ENCODE measurements around the gene S100A9. TPM values are rescaled to one million over a fixed set of nuclear protein-coding genes. Genes with fewer than 3 reads are reported as not detected.

The S100A9 gene
- total RNA-seq, 1 experiment from 2014 or later = 0.33 TPM

- TF ChIP-seq IRF2 (CRISPR knock-in tag; IDR thresholded peaks at IDR 0.05; ENCODE audit: borderline replicate concordance, low read depth) (no peak), ZBTB43 (CRISPR knock-in tag; IDR thresholded peaks at IDR 0.05) (no peak), ZNF232 (CRISPR knock-in tag; IDR thresholded peaks at IDR 0.05) (no peak), USF1 (CRISPR knock-in tag; IDR thresholded peaks at IDR 0.05) (no peak), ZNF317 (CRISPR knock-in tag; IDR thresholded peaks at IDR 0.05; ENCODE audit: borderline replicate concordance, low read depth) (no peak), ZNF138 (CRISPR knock-in tag; conservative IDR thresholded peaks at IDR 0.05) (no peak), JAZF1 (CRISPR knock-in tag; IDR thresholded peaks at IDR 0.05) (no peak), ZNF671 (CRISPR knock-in tag; IDR thresholded peaks at IDR 0.05) (no peak), ZBTB21 (CRISPR knock-in tag; IDR thresholded peaks at IDR 0.05; ENCODE audit: borderline replicate concordance) (no peak)
- ChIA-PET CTCF (interaction anchor here (1.6 to 4.0 kb wide), 4 partner anchors 35 to 152 kb away, joined by 5 to 32 read pairs (median 6); no protein-coding TSS in a partner anchor), POLR2A (no interaction called here)
- DNase-seq (ENCODE audit: low spot score) (no peak), ATAC-seq (no peak)
- Mint-ChIP-seq H3K4me3 (no peak overlapping the region), H3K27me3 (ENCODE audit: low read depth) (no peaks in the 10 kb centered on the region; the same call in 1 of the 2 replicates), H3K9me3 (no peaks in the 10 kb centered on the region), H3K4me1 (peaks cover 6% of the 10 kb centered on the region; the same call in 1 of the 2 replicates), H3K27ac (no peak overlapping the region), H3K36me3 (no peaks in the 10 kb centered on the region)
Measured at GRCh38 chr1:153358691-153358975, 979 bp downstream of the S100A9 start.

GRCh38 chr1:153359241-153359640, 1.6 kb downstream of the S100A9 start:
- no peaks in the 10 kb centered on the region; the same call in 1 of the 2 replicates for H3K27me3 Mint-ChIP-seq (ENCODE audit: low read depth)
- ChIA-PET CTCF (interaction anchor here (0.7 to 4.0 kb wide), 3 partner anchors 107 to 213 kb away, joined by 5 to 32 read pairs (median 5); no protein-coding TSS in a partner anchor), POLR2A (no interaction called here)
- TF ChIP-seq GTF2I (CRISPR knock-in tag; conservative IDR thresholded peaks at IDR 0.05) (no peak), OVOL2 (CRISPR knock-in tag; IDR thresholded peaks at IDR 0.05; ENCODE audit: borderline replicate concordance) (no peak), ZNF281 (CRISPR knock-in tag; IDR thresholded peaks at IDR 0.05) (no peak), FOXK1 (CRISPR knock-in tag; IDR thresholded peaks at IDR 0.05) (no peak), ZBTB21 (CRISPR knock-in tag; IDR thresholded peaks at IDR 0.05; ENCODE audit: borderline replicate concordance) (no peak), AFF4 (CRISPR knock-in tag; IDR thresholded peaks at IDR 0.05; ENCODE audit: borderline replicate concordance) (no peak), TEAD1 (CRISPR knock-in tag; IDR thresholded peaks at IDR 0.05) (no peak), ZNF121 (CRISPR knock-in tag; IDR thresholded peaks at IDR 0.05) (no peak), PREB (CRISPR knock-in tag; IDR thresholded peaks at IDR 0.05; ENCODE audit: borderline replicate concordance) (no peak), FOXJ3 (CRISPR knock-in tag; IDR thresholded peaks at IDR 0.05; ENCODE audit: borderline replicate concordance) (no peak), ZNF416 (CRISPR knock-in tag; IDR thresholded peaks at IDR 0.05) (no peak), ZNF219 (CRISPR knock-in tag; IDR thresholded peaks at IDR 0.05; ENCODE audit: borderline replicate concordance) (no peak), NR1H2 (CRISPR knock-in tag; IDR thresholded peaks at IDR 0.05) (no peak), PRRX2 (CRISPR knock-in tag; IDR thresholded peaks at IDR 0.05) (no peak), ZNF671 (CRISPR knock-in tag; IDR thresholded peaks at IDR 0.05) (no peak), ZNF423 (CRISPR knock-in tag; IDR thresholded peaks at IDR 0.05) (no peak)

More at GRCh38 chr1:153359241-153359640, 1.6 kb downstream of the S100A9 start:
- Mint-ChIP-seq H3K9me3 (no peaks in the 10 kb centered on the region), H3K4me1 (peaks cover 6% of the 10 kb centered on the region; the same call in 1 of the 2 replicates), H3K4me3 (no peak overlapping the region), H3K36me3 (no peaks in the 10 kb centered on the region), H3K27ac (no peak overlapping the region)
- DNase-seq (ENCODE audit: low spot score) = no peak
- ATAC-seq = no peak
